GM21360 (cell line): ENCODE data around the gene ETHE1.
"Not testable (repeated sequence)": the region's sequence is repeated elsewhere in the genome, so short reads cannot be mapped to it uniquely, and the experiment has no call there.

Source experiments
- ATAC-seq: cut with Tn5 transposase; IDR thresholded peaks from one replicate; pipeline ENCODE4 v1.9.1; 2021; ENCODE audit warnings: mild to moderate bottlenecking, moderate library complexity; ENCODE audit not compliant: unreplicated experiment

The ETHE1 gene

GRCh38 chr19:43525836-43526771 is 897 bp downstream of the ETHE1 start:
- no peak for ATAC-seq

- peak; percentile 41 for ATAC-seq
Observed at GRCh38 chr19:43524922-43525835, 1.8 kb downstream of the ETHE1 start.

- ATAC-seq, result not testable (repeated sequence)
Observed at GRCh38 chr19:43523696-43524095, 3.3 kb downstream of the ETHE1 start.

GRCh38 chr19:43522929-43523328 is 4.1 kb downstream of the ETHE1 start:
- no peak for ATAC-seq

- no peak for ATAC-seq
Observed at GRCh38 chr19:43519436-43520088, 7.4 kb downstream of the ETHE1 start.

- no peak for ATAC-seq
Observed at GRCh38 chr19:43518051-43518450, 8.9 kb downstream of the ETHE1 start.

GRCh38 chr19:43512399-43512798 is 14.6 kb downstream of the ETHE1 start:
- not testable (repeated sequence) for ATAC-seq

- ATAC-seq, result no peak
Observed at GRCh38 chr19:43511324-43511723, 15.7 kb downstream of the ETHE1 start.

GRCh38 chr19:43510713-43511112 is 16.3 kb downstream of the ETHE1 start:
- no peak for ATAC-seq

GRCh38 chr19:43507880-43508279 is 19.1 kb downstream of the ETHE1 start:
- ATAC-seq, result no peak

- no peak for ATAC-seq
Observed at GRCh38 chr19:43506629-43507028, 20.4 kb downstream of the ETHE1 start.

- no peak for ATAC-seq
Observed at GRCh38 chr19:43505941-43506340, 21.1 kb downstream of the ETHE1 start.

GRCh38 chr19:43505186-43505456 is 21.9 kb downstream of the ETHE1 start:
- no peak for ATAC-seq

- ATAC-seq, result no peak
Observed at GRCh38 chr19:43504426-43505185, 22.4 kb downstream of the ETHE1 start, which contains the start of gene PHLDB3. Gene PHLDB3, minus strand, starts transcription at chr19:43504746. Its CDS starts 628 bp downstream, at chr19:43504118.

GRCh38 chr19:43503501-43504425 is 23.2 kb downstream of the ETHE1 start:
- peak; percentile 88 for ATAC-seq

- ATAC-seq, result no peak
Observed at GRCh38 chr19:43502419-43502976, 24.5 kb downstream of the ETHE1 start.

GRCh38 chr19:43501661-43502418 is 25.2 kb downstream of the ETHE1 start:
- no peak for ATAC-seq

GRCh38 chr19:43499042-43499441 is 28.0 kb downstream of the ETHE1 start:
- ATAC-seq, result no peak
